ENCODE data around the gene CXADR.

DNA sequence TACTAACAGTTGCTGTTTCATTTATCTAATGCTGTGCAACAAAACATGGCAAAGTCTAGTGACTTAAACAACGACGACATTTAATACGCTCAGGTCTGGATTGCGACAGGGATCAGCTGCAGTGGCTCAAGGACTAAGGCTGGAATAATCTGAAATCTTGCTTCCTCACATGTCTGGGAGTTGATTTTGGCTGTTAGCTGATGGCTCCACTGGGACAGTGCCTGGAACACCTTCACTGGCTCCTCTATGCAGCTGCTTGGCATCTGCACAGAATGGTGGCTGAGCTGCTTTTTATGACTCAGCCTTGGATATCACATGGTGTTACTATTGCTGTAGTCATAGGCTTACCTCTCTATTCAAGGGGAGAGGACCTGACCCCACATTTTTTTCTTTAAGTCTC is 123.9 kb downstream of the CXADR start:
- TF ChIP-seq POLR2A (IDR thresholded peaks at IDR 0.05): no peak
- TF ChIP-seq, protein P1, sequence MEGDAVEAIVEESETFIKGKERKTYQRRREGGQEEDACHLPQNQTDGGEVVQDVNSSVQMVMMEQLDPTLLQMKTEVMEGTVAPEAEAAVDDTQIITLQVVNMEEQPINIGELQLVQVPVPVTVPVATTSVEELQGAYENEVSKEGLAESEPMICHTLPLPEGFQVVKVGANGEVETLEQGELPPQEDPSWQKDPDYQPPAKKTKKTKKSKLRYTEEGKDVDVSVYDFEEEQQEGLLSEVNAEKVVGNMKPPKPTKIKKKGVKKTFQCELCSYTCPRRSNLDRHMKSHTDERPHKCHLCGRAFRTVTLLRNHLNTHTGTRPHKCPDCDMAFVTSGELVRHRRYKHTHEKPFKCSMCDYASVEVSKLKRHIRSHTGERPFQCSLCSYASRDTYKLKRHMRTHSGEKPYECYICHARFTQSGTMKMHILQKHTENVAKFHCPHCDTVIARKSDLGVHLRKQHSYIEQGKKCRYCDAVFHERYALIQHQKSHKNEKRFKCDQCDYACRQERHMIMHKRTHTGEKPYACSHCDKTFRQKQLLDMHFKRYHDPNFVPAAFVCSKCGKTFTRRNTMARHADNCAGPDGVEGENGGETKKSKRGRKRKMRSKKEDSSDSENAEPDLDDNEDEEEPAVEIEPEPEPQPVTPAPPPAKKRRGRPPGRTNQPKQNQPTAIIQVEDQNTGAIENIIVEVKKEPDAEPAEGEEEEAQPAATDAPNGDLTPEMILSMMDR (IDR thresholded peaks at IDR 0.05): no peak
- no peak for TF ChIP-seq EP300 (IDR thresholded peaks at IDR 0.05)
- no peak for TF ChIP-seq POLR2AphosphoS5 (IDR thresholded peaks at IDR 0.05)

Data from sigmoid colon (tissue), 4 donors.